HG03045 (cell line): ENCODE data around the gene PSMD12.
A peak's percentile ranks its signal among the peaks of the same experiment; 100 is the strongest.
"Not testable (repeated sequence)": the region's sequence is repeated elsewhere in the genome, so short reads cannot be mapped to it uniquely, and the experiment has no call there.

ENCODE experiments used
- ATAC-seq: cut with Tn5 transposase; IDR thresholded peaks from one replicate; pipeline ENCODE4 v1.9.1; 2021; ENCODE audit warnings: mild to moderate bottlenecking, moderate library complexity; ENCODE audit not compliant: unreplicated experiment

PSMD12 gene

GRCh38 chr17:67388536-67388935, 22.2 kb upstream of the PSMD12 start:
- ATAC-seq, result not testable (repeated sequence)

GRCh38 chr17:67386965-67387551, 20.7 kb upstream of the PSMD12 start:
- no peak for ATAC-seq

- ATAC-seq, result no peak
Measured at GRCh38 chr17:67385122-67385988, 19.0 kb upstream of the PSMD12 start.

GRCh38 chr17:67381929-67382257, 15.5 kb upstream of the PSMD12 start:
- no peak for ATAC-seq

- ATAC-seq, result no peak
Measured at GRCh38 chr17:67379251-67379630, 12.9 kb upstream of the PSMD12 start.

- peak; percentile 34 for ATAC-seq
Measured at GRCh38 chr17:67378454-67379250, 12.3 kb upstream of the PSMD12 start.

- ATAC-seq, result peak; percentile 25
Measured at GRCh38 chr17:67377488-67378453, 11.4 kb upstream of the PSMD12 start.

- ATAC-seq, result peak; percentile 78
Measured at GRCh38 chr17:67376737-67377487, 10.5 kb upstream of the PSMD12 start, which contains the start of gene PITPNC1. Gene PITPNC1, plus strand, starts transcription at chr17:67377281.

GRCh38 chr17:67376415-67376736, 10.0 kb upstream of the PSMD12 start:
- no peak for ATAC-seq

GRCh38 chr17:67375716-67376115, 9.3 kb upstream of the PSMD12 start:
- ATAC-seq, result no peak

GRCh38 chr17:67375054-67375427, 8.7 kb upstream of the PSMD12 start:
- no peak for ATAC-seq

GRCh38 chr17:67374329-67375053, 8.1 kb upstream of the PSMD12 start:
- ATAC-seq, result no peak

- ATAC-seq, result no peak
Measured at GRCh38 chr17:67372751-67373150, 6.4 kb upstream of the PSMD12 start.

GRCh38 chr17:67369676-67370075, 3.3 kb upstream of the PSMD12 start:
- no peak for ATAC-seq

- ATAC-seq, result no peak
Measured at GRCh38 chr17:67365738-67366192, 612 bp downstream of the PSMD12 start.

GRCh38 chr17:67364847-67365737, 1.3 kb downstream of the PSMD12 start:
- no peak for ATAC-seq

GRCh38 chr17:67362173-67362572, 4.2 kb downstream of the PSMD12 start:
- ATAC-seq, result no peak

GRCh38 chr17:67360880-67361279, 5.5 kb downstream of the PSMD12 start:
- ATAC-seq, result no peak
